Lower leg skin (tissue), 3 donors: ENCODE measurements around the gene BCL7B.

Experiments
- CTCF ChIP-seq, 3 donors: fragments of 450-650 bp; IDR thresholded peaks; one replicate each; pipeline ENCODE4 v1.5.1; 2016; ENCODE audit warnings: antibody characterized with exemption in 3 of 3, mild to moderate bottlenecking in 3 of 3, moderate library complexity in 2 of 3
- POLR2A ChIP-seq, 2 donors: fragments of 450-650 bp; IDR thresholded peaks; one replicate each; pipeline ENCODE4 v1.6.1; 2016 to 2017; ENCODE audit warnings: antibody characterized with exemption in 2 of 2, mild to moderate bottlenecking in 1 of 2, moderate library complexity in 1 of 2

GRCh38 chr7:73519867-73520672 lies 37.4 kb downstream of the BCL7B start:
- TF ChIP-seq CTCF (IDR thresholded peaks at IDR 0.05): no peak
- no peak for TF ChIP-seq POLR2A (IDR thresholded peaks at IDR 0.05)
